Measurements from ENCODE around the gene NRP2. TPM values are rescaled to one million over a fixed set of nuclear protein-coding genes. Genes with fewer than 3 reads are reported as not detected.

Gene NRP2
- total RNA-seq, 1 donor = 11.2 TPM

DNA sequence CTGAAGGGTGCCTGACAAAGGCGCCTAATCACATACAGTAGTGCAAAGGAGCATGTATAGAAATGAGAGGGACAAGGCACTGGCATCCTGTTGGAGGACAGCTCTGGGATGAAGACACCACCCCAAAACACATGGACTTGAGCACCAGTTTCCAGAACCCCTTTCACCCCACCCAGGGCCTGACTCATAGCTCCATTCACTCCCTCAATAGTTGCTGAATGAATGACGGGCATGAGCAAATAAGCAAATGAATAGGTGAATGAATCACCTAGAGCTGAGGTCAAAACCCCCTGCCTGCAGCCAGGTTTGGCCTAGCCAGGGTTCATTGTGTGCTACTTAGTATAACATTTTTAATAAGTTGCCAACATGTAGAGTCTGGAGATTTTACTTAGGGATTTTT lies 66.3 kb downstream of the NRP2 start:
- TF ChIP-seq, protein P1, sequence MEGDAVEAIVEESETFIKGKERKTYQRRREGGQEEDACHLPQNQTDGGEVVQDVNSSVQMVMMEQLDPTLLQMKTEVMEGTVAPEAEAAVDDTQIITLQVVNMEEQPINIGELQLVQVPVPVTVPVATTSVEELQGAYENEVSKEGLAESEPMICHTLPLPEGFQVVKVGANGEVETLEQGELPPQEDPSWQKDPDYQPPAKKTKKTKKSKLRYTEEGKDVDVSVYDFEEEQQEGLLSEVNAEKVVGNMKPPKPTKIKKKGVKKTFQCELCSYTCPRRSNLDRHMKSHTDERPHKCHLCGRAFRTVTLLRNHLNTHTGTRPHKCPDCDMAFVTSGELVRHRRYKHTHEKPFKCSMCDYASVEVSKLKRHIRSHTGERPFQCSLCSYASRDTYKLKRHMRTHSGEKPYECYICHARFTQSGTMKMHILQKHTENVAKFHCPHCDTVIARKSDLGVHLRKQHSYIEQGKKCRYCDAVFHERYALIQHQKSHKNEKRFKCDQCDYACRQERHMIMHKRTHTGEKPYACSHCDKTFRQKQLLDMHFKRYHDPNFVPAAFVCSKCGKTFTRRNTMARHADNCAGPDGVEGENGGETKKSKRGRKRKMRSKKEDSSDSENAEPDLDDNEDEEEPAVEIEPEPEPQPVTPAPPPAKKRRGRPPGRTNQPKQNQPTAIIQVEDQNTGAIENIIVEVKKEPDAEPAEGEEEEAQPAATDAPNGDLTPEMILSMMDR (IDR thresholded peaks at IDR 0.05; ENCODE audit: insufficient read depth, low read length) = no peak
- H3K4me3 ChIP-seq (ENCODE audit: low read depth, low read length) = no peak overlapping the region
- peak; percentile 24 for DNase-seq (ENCODE audit: low read depth)

DNA sequence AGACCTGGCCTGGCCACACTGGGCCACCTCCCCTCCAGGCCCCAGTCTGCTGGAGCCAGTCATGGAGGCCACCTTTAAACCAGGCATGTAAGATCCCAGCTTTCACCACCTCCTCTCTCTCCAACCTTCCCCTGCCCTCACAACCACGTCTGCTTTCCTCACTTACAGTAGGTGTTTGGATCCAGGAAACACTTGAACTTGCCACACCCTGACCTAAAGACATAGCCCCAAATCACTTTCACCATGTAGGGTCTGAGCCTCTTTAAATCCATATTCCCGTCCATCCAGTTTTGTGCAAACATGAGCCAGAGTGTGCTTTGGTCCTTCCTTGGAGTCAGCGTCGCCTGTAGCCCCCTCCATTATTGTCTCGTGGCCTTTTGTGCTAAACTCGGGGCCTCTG lies 66.8 kb downstream of the NRP2 start:
- TF ChIP-seq, protein P1 (IDR thresholded peaks at IDR 0.05; ENCODE audit: insufficient read depth, low read length) = no peak
- no peak for DNase-seq (ENCODE audit: low read depth)
- H3K4me3 ChIP-seq (ENCODE audit: low read depth, low read length) = no peak overlapping the region

DNA sequence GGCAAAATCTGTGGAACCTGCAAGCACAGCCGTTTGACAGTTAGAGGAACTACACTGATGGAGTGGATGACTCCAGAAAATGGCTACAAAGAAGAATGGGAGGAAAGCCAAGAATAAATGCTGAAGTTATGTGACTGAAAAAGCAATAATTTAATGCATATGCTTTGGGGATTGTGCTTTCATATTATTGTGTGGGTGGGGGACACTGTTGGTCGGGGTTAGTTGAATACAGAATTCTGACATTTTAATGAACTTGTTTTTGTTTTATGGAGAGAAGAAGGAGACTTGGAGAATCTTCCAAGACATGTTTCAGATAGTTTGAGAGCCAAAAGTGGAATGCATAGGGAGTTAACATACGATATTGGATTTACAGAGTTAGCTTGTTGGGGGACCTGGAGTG lies 68.5 kb downstream of the NRP2 start:
- DNase-seq (ENCODE audit: low read depth) = no peak
- H3K4me3 ChIP-seq (ENCODE audit: low read depth, low read length) = no peak overlapping the region
- TF ChIP-seq, protein P1 (IDR thresholded peaks at IDR 0.05; ENCODE audit: insufficient read depth, low read length) = no peak

DNA sequence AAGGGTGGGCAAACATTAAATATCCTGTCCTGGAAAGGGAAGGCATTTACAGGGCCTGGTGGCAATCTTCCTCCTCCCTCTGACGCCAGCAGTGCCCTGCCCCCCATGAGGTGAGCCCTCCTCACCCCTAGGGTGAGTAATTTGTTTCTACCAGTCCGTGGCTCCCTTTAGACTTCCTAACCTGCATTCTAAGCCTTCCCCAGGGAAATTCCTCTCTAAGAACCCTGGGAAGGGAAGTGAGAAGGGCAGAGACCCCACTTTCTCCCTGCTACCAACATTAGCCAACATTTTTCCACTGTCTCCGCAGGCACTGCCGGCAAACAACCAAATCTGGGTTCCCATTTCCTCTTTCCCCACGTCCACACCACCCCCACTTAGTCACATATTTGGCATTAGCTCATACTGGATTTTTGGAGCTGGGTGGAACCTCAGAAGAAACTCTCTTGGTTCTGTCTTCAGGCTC lies 69.3 kb downstream of the NRP2 start:
- TF ChIP-seq, protein P1 (IDR thresholded peaks at IDR 0.05; ENCODE audit: insufficient read depth, low read length) = no peak
- no peak for DNase-seq (ENCODE audit: low read depth)
- no peak overlapping the region for H3K4me3 ChIP-seq (ENCODE audit: low read depth, low read length)

DNA sequence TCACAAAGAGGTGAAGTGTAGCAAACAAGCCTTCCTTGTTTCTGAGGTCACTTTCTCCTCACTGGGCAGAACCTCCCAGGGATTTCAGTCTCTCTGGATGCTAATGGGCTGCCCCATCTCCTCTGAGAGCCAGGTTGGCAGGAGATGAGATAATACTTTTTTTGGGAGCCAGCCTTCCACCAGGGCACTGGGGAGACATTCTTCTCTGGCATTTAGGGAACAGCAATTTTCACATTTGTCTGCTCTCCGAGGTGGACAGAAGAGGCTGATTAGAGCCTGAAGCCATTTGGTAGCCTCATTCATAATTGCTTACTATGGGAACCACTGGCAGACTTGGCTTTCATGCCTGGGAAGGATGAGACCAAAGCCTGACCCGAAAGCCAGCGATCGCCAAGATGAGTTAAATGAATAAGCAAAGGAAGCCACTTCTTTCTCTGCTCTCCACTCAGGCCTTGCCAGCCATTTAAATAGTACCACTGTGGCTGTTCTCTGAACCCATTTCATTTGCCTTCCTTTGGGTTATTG lies 70.1 kb downstream of the NRP2 start:
- no peak for DNase-seq (ENCODE audit: low read depth)
- no peak overlapping the region for H3K4me3 ChIP-seq (ENCODE audit: low read depth, low read length)

DNA sequence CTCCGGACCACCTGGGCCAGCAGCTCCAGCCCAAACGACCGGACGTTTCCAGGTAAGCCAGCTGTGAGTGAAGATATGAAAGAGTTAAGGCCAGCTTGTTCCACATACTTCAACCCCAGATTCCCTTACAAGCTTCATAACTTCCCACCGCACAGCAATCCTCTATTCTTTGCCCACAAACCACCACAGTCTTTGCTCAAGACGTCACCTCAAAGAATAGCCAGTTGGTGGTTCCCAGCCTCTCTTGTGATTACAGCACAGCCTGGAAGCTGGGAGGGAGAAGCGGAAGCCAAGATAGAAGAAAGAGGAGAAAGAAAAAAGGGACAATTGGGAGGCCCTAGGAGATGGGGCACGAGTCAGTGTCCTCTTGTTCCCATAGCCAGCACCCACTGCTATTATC lies 70.6 kb downstream of the NRP2 start:
- DNase-seq (ENCODE audit: low read depth) = no peak
- TF ChIP-seq, protein P1 (IDR thresholded peaks at IDR 0.05; ENCODE audit: insufficient read depth, low read length) = no peak
- no peak overlapping the region for H3K4me3 ChIP-seq (ENCODE audit: low read depth, low read length)

More for the DNA sequence above, 70.1 kb downstream of the NRP2 start:
- TF ChIP-seq, protein P1 (IDR thresholded peaks at IDR 0.05; ENCODE audit: insufficient read depth, low read length) = no peak

All from fibroblast of the aortic adventitia (primary cell).